ENCODE results near the gene NLGN1. TPM values are rescaled to one million over a fixed set of nuclear protein-coding genes. Genes with fewer than 3 reads are reported as not detected.

NLGN1 gene
- total RNA-seq, 1 donor from 2014 or later = 18.3 TPM

DNA sequence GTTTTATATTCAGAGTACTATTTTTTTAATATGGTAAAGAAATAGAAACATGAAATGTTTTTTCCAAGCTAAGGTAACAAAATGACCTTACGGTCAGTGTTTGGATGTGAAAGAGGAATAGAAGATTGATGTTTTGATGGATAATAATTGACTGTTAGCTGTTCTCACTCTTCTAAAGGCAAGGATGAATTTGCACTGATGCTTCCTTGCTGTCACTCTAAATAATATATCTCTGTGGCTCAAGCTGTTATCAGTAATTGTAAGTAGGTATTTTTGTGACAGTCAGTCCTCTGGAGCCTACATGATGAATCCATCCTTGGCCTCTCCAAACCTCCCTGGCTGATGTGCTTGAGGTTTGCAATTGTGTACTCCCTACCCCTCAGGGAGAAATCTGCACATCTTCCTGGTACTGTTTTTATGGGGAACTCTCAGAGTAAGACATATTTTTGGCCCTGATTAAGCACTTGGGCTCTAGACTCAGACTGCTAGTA is 283.7 kb downstream of the NLGN1 start:
- intact Hi-C loops (cut with DNase I) = no loop called here
- no peak for DNase-seq (ENCODE audit: low spot score)

DNA sequence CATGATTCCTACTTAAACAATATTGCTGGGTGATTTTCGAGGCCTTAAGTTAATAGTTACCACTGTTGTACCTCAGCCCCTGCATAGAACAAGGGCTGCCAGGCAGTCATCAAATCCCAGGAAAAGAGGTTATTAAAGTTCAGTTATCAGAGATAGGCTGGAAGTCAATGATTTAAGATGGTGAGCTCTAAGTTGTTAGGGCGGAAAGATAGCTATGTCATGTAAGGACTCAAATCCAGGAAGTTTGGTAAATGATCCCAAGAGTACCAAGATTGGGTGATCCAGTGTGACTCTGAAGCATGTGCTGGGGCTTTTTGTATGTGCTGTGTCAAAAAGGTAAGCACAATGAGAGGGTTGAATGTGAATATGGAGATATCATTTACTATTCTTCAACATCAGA is 287.9 kb downstream of the NLGN1 start:
- DNase-seq (ENCODE audit: low spot score) = no peak

DNA sequence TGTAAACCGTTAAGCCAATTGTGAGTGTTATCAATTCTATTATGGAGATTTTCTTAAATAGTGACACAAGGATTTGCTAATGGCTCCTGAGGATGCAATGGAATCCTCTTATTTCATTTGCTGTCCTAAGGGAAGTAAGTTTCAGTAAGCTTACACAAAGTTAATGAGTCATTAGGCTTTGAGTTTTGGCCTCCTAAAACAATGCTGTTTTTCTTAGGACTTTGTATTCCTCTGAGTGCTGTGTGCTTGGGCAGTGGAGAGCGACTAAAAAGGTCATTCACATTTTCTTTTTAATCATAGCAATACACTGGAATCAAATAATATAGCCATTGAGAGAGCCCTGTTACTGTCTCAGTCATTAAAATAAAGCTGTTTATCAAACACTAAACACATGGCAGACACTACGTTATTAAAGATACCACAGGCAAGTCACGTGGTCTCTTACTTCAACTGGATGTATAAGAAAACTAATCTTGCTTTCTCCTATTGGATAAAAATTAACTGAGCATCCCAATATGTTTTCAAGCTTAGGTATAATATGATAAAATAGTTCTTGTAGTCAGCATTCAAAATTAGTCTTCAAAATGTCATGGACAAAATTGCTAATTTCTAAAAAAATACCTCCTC is 290.8 kb downstream of the NLGN1 start:
- DNase-seq (ENCODE audit: low spot score) = no peak
- intact Hi-C loops (cut with DNase I) = no loop called here

More for the DNA sequence above, 287.9 kb downstream of the NLGN1 start:
- intact Hi-C loops (cut with DNase I) = no loop called here

DNA sequence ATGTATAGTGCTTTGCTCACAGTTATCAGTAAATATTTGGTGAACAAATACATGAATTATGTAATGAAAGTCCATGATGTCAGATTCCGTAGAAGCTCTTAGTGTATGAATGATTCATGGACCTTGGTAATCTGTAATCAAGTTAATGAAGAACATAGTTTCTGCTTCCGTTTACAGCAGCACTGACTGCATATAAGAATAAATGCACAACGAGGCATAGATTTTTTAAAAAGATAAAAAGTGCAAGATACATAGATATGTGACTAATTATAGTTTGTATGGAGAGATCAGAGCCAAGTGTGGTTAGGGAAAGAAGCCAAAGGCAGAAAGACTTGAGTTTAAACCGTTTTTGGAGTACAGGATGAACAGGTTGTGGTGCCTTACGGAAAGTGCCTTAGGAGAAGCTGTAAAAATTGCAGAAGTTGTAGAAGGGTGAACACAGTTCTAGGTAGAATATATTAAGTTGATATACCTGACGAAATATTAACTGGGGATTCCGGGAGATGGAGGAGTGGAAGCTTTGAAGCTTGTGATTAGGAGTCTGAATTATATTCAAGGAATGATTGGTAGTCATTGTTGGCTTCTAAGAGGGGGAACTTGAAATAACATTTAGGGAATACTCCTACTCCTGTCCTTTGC is 293.1 kb downstream of the NLGN1 start:
- DNase-seq (ENCODE audit: low spot score) = no peak
- intact Hi-C loops (cut with DNase I) = no loop called here

DNA sequence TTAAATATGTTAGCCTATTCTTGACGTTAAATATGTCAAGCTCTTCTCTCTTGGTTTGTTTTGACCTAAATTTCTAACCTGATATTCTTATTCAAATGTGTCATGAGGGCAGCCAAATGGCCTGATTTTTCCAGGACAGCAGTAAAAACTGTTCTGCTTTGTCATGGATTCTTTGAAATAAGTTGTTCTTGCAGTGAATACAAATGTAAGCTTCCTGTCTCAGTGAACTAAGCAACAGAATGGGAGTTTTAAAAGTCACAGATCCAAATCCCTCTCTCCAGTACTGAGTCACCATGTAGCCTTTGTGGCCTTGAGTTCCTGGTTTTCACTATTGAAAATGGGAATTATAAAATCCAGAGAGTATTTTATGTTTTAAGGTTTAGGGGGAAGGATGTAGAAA is 301.8 kb downstream of the NLGN1 start:
- intact Hi-C loops (cut with DNase I) = no loop called here
- no peak for DNase-seq (ENCODE audit: low spot score)

DNA sequence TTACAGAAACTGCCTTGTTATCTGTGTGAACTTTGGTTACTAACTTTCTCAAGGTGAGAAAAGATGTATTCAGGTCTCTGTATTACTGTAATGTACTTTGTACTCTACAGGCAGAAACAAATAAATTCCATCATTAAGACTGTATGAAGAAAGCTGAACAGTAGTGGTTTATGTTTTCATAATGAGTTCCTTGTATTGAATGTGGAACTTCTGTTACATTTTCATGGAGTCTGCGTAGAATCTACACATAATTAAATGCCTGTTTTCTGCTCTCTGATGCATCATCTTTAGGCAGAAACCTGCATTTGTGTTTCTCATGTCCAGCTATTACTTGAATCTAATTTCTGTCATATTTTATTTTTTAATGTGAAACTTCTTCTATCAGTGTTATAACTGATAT is 302.8 kb downstream of the NLGN1 start:
- DNase-seq (ENCODE audit: low spot score) = no peak
- intact Hi-C loops (cut with DNase I) = no loop called here

DNA sequence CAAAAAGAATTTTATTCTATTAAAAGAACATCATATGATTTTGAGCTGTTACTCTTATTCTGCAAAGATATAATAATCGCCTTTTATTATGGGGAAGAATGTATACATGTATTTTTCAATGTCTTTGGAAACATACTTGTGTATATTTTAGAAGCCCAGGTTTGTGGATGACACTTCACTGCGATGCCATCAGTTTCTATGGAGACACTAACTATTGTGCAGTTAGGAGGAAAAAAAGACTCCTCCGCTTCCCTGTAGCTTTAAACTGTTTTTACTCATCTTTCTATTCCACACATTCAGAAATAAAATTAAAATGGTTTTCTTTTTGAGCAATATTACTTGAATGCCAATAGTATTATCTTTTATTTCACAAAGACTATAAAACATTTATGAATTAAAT is 305.0 kb downstream of the NLGN1 start:
- no peak for DNase-seq (ENCODE audit: low spot score)
- intact Hi-C loops (cut with DNase I) = no loop called here

DNA sequence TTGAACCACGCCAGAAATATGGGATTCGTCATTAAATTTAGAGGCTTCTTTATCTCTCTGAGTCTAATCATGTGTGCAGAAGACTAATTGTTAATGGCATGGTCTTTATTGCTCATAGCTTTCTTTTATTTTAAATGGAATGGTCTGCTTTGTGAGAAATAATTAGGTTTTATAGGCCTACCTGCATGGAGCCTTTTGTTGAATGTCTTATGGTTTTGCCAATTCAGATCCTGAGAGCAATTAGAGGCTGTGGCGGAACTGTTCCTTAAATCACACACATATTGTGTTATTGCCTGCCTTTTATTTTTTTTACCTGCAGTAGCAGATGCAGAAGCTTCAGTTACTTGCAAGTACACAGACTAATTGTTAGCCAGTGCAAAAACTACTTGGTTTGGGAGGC is 306.2 kb downstream of the NLGN1 start:
- intact Hi-C loops (cut with DNase I) = no loop called here
- no peak for DNase-seq (ENCODE audit: low spot score)

DNA sequence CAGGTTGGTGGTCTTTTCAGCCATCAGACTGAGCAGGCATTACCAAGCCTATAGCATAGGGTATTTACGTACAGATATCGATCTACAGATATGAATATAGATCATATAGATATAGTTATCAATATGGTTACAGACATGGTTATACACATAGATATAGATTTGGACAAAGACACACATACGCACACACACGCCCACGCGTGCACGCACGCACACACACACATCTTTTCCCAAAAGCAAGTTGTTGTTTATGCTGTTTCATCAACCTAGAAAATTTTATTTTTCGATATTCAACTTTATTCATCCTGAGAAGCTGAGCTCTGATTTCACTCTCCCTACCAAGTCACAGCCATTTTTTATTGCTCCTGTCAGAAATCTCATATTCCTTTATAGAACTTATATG is 309.1 kb downstream of the NLGN1 start:
- intact Hi-C loops (cut with DNase I) = no loop called here

DNA sequence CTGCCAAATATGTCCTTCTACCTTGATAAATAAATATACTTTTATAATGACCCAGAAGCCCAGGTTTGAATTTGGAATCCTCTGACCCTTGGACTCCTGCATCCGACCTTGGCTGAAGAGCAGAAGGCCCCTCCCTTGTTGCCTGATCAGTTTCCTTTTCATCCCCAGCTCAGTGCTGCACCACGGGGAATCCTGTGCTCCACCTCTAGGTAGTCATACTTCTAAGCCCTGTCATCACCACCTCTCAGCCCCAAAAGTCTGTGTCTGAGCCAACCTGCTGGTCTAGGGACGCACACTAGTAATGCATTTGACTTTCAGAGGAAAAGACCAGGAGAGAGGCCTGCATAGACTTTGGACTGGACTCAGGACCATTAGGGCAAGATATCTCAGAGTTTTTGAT is 310.6 kb downstream of the NLGN1 start:
- DNase-seq (ENCODE audit: low spot score) = no peak
- intact Hi-C loops (cut with DNase I) = no loop called here

More for the DNA sequence above, 309.1 kb downstream of the NLGN1 start:
- no peak for DNase-seq (ENCODE audit: low spot score)

DNA sequence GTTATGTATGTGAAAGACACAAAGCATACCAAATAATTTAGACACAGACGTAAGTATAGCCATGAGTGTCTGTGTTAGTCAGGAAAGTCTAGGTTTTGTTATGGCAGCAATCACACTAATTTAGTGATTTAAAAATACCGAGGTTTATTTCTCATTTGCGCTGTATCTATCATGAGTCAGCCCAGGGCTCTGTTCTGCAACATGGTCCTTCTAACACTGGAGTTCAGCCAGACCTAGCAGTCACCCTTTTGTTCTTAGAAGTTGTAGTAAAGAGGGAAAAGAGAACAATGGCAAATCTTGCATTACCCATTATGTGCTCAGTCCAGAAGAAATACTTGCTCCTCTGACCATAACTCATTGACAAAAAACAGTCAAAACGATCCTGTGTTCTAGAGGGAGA is 311.5 kb downstream of the NLGN1 start:
- DNase-seq (ENCODE audit: low spot score) = no peak
- intact Hi-C loops (cut with DNase I) = no loop called here

DNA sequence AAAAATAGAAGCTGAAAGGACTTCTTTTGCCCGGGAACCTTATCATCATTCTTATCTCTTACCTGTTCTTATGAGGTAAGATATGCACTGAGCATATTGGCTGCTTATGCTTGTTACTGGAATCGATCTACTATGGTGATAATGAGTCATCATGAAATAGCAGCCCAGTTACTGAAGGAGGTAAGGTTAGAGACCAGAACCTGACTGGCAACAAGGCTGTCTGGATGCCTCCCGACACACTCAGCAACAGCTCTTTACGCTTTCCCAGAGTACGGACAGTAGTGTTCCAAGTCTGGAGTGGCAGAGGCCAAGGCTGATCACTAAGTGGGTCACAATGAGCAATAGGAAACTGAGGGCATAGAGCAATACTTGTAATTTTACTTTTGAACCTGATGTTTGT is 314.1 kb downstream of the NLGN1 start:
- no peak for DNase-seq (ENCODE audit: low spot score)
- intact Hi-C loops (cut with DNase I) = no loop called here

DNA sequence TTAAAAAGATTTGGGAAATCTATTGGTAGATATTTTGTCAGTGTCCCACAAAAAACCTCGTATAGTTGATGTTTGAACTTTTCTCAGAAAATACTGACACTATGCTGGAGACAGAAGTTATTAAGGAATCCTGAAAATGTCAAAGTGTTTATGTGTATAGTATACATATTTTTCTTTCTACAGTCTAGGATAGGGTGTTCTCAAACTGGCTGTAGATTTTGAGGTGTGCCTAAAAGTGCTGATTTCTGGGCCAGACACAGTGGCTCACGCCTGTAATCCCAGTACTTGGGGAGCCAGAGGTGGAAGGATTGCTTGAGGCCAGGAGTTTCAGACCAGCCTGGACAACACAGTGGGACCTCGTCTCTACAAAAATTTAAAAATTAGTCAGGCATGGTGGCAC is 322.0 kb downstream of the NLGN1 start:
- intact Hi-C loops (cut with DNase I) = no loop called here
- DNase-seq (ENCODE audit: low spot score) = no peak

DNA sequence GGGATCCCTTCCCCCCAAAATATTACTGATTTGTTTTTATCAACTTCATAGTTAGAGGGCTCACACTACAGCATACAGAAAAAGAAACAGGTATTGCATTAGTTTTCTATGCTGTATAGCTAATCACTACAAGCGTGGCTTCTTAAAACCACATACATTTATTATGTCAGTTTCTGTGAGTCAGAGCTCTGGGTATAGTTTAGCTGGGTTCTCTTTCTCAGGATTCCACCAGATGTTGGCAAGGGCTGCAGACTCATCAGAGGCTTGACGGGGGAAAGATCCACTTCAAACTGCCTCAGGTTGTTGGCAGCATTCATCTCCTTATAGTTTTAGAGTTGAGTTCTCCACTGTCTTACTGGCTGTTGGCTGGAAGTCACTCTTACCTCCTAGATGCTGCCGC is 328.0 kb downstream of the NLGN1 start:
- intact Hi-C loops (cut with DNase I) = no loop called here
- no peak for DNase-seq (ENCODE audit: low spot score)

DNA sequence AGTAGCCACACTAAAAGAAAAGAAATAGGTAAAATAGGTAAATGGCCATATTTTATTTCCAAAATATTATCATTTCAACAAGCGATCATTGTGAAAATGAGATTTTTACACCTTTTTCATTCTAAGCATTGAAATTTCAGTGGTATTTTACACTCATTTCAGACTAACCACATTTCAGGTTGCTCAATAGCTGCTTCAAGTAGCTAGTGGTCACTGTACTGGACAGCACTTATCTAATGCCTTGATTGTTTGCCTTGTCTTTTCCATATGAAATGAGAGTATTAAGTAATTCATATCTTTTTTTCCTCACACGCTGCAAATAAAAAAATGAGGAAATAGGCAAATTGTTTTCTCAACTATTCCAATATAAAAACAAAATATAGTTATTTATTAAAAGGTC is 332.8 kb downstream of the NLGN1 start:
- no peak for DNase-seq (ENCODE audit: low spot score)
- intact Hi-C loops (cut with DNase I) = no loop called here

DNA sequence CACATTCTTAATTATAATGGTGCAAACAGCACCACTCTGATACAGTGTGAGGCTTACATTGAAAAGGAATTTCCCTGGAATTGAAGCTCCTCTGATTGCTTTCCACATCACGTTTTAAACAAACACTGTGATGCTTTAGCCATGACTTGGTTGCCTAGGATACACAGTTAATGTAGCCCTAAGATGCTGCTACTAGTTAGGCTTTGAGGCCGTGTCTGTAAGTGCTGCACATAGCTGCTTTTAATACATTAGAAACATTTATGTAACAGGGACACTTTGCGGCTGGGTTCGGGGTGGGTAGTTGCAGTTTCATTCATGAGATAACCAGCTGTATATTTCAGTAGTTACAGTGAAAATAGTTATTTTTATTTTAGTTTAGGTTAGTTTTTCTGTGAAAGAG is 334.7 kb downstream of the NLGN1 start:
- no peak for DNase-seq (ENCODE audit: low spot score)
- intact Hi-C loops (cut with DNase I) = no loop called here

DNA sequence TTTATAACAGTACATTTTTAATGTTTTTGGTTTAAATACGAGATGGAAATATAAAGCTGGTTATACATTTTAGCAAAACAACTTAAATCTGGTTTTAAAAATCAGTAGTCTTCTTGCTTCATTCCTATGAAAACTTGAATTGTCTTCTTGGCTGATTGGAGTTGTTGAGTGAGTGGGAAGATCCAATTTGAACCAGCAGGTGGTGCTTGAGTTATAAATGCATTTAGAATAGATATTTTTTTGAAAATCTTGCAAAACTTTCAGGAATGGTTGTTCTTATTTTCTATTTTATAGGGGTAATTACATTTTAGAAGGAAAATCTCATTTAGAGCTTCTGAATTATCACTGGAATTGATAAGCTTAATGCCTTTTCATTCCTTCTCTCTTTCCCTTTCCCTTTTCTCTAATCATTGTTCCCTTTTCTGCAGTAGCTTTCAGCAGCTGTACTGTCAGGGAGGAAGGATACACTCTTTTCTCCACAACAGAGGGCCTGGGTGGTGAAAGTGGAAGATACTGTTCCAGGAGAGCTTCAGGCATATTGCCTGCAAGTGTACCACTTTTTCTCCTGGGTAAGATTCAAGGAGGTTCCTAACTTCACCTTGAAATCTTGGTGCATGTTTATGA is 335.6 kb downstream of the NLGN1 start:
- intact Hi-C loops (cut with DNase I) = no loop called here
- DNase-seq (ENCODE audit: low spot score) = no peak

DNA sequence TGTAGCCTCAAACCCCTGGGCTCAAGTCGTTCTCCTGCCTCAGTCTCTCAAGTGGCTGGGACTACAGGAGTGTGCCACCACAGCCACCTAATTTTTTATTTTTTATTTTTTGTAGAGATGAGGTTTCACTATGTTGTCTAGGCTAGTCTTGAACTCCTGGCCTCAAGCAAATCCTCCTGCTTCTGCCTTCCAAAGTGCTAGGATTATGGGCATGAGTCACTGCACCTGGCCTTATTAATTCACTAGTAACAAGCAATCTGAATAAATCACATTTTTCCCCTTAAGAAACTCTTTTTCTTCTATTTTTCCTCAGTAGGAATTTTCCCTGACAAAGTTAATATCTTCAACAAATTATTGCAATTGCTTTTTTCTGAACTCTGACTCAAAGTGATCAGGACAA is 336.9 kb downstream of the NLGN1 start:
- intact Hi-C loops (cut with DNase I) = no loop called here
- DNase-seq (ENCODE audit: low spot score) = no peak

DNA sequence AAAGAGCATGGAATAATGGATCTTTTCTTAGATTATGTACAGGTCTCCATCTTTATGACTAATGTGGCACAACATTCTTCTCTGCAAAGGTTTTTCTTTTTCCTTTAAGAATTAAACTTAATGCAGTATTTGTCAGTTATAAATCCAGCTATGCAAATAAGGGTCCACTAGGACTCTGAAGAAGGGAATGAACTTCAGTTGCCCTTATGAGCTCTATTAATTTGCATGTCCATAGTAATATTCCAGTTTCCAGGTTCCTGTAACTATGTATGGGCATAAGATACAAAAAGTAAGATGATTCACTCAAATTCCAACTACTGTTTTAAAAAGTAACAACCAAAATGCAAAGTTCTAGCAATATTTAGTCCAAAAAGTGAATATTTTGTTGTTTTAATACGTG is 337.4 kb downstream of the NLGN1 start:
- no peak for DNase-seq (ENCODE audit: low spot score)
- intact Hi-C loops (cut with DNase I) = no loop called here

DNA sequence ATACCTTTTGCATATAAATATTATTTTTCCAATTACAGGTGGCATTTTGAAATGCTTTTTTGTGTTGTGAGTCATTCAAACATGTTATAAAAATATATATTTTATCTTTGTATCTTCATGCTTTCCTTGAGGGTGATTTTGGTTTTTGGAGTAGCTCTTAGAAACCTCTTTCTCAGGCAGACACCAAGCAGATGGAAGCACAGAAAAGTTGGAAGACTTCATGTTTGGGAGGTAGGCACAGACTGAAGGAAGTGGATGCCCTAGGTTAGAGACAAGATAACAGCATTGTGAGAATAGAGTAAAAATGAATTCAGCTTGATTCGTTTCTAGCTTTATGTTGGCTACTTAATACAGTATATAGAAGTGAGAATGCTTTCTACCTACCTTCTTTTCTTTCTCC is 338.3 kb downstream of the NLGN1 start:
- intact Hi-C loops (cut with DNase I) = no loop called here

DNA sequence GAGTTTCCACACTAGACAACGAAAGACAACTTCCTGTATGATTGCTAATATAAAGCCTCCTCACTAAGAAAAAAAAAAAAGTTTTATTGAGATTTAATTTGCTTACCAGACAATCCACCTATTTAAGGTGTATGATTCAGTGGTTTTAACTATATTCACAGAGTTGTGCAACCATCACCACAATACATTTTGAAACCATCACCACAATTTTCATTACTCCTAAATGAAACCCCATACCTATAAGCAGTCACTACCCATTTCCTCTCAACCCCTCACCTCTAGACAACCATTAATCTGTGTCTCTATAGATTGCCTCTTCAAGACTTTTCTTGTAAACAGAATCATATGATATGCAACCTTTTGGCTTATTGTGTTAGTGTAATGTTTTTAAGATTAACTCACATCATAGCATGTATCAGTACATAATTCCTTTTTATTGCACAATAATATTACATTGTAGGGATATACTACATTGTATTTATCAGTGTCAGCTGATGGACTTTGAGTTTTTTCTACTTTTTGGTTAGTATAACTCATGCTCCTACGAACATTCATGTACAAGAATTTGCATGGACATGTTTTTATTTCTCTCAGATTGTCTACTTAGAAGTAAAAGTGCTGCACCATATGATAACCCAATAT is 339.7 kb downstream of the NLGN1 start:
- intact Hi-C loops (cut with DNase I) = no loop called here
- no peak for DNase-seq (ENCODE audit: low spot score)

More for the DNA sequence above, 338.3 kb downstream of the NLGN1 start:
- no peak for DNase-seq (ENCODE audit: low spot score)

Data from cardiac septum (tissue), 1 donor.